HEK293T (cell line): ENCODE data around the gene CYP21A2.

Experiments used
- CTCF ChIA-PET: fragments of 350-600 bp; formaldehyde crosslinking; extraction: SDS; loops from one replicate; lab custom pipeline; 2021; ENCODE audit warnings: antibody characterized with exemption, inconsistent platforms; lab: Yijun Ruan, JAX
- POLR2A ChIA-PET: fragments of 350-600 bp; formaldehyde crosslinking; extraction: SDS; loops from one replicate; lab custom pipeline; 2020; ENCODE audit warnings: antibody characterized with exemption, inconsistent platforms; lab: Yijun Ruan, JAX
- DNase-seq: peaks from one replicate; pipeline ENCODE4 v3.0.0; 2012; ENCODE audit warnings: mixed read lengths; ENCODE audit errors: extremely low spot score
- ARNT ChIP-seq: fragments of 450-650 bp; IDR thresholded peaks from 2 replicates; pipeline ENCODE4 v1.6.1; 2017; ENCODE audit warnings: mild to moderate bottlenecking
- BHLHE40 ChIP-seq: fragments of 450-650 bp; IDR thresholded peaks from 2 replicates; pipeline ENCODE4 v1.6.1; 2016; ENCODE audit warnings: mild to moderate bottlenecking, moderate library complexity, borderline replicate concordance
- CTBP1 ChIP-seq: fragments of 450-650 bp; IDR thresholded peaks from 2 replicates; pipeline ENCODE4 v1.6.1; 2016; ENCODE audit warnings: borderline replicate concordance
- ELF4 ChIP-seq: fragments of 450-650 bp; IDR thresholded peaks from 2 replicates; pipeline ENCODE4 v1.6.1; 2017; ENCODE audit warnings: antibody characterized with exemption
- FOXA1 ChIP-seq: fragments of 450-650 bp; IDR thresholded peaks from 2 replicates; pipeline ENCODE4 v1.6.1; 2016; ENCODE audit warnings: mild to moderate bottlenecking
- FOXK2 ChIP-seq: fragments of 450-650 bp; IDR thresholded peaks from 2 replicates; pipeline ENCODE4 v1.6.1; 2016; ENCODE audit warnings: mild to moderate bottlenecking
- FOXM1 ChIP-seq: fragments of 450-650 bp; IDR thresholded peaks from 2 replicates; pipeline ENCODE4 v1.6.1; 2017; ENCODE audit warnings: mild to moderate bottlenecking, borderline replicate concordance
- HDGF ChIP-seq: fragments of 450-650 bp; IDR thresholded peaks from 2 replicates; pipeline ENCODE4 v1.6.1; 2017; ENCODE audit warnings: antibody characterized with exemption, borderline replicate concordance
- L3MBTL2 ChIP-seq: fragments of 450-650 bp; conservative IDR thresholded peaks from 2 replicates; pipeline ENCODE4 v1.6.1; 2016; ENCODE audit warnings: mild to moderate bottlenecking
- LEF1 ChIP-seq: fragments of 450-650 bp; IDR thresholded peaks from 2 replicates; pipeline ENCODE4 v1.6.1; 2017; ENCODE audit warnings: mild to moderate bottlenecking, borderline replicate concordance
- NFRKB ChIP-seq: fragments of 450-650 bp; IDR thresholded peaks from 2 replicates; pipeline ENCODE4 v1.6.1; 2016; ENCODE audit warnings: mild to moderate bottlenecking, moderate library complexity
- SP1 ChIP-seq: fragments of 450-650 bp; IDR thresholded peaks from 2 replicates; pipeline ENCODE4 v1.6.1; 2017
- SUZ12 ChIP-seq: fragments of 450-650 bp; IDR thresholded peaks from 2 replicates; pipeline ENCODE4 v1.6.1; 2016; ENCODE audit warnings: mild to moderate bottlenecking
- TARDBP ChIP-seq: fragments of 450-650 bp; IDR thresholded peaks from 2 replicates; pipeline ENCODE4 v1.6.1; 2016
- ZNF384 ChIP-seq: fragments of 450-650 bp; IDR thresholded peaks from 2 replicates; pipeline ENCODE4 v1.6.1; 2016
- TF ChIP-seq, protein P1 (sequence below): fragments of 450-650 bp; IDR thresholded peaks from 2 replicates; pipeline ENCODE4 v1.6.1; 2016

The CYP21A2 gene

DNA sequence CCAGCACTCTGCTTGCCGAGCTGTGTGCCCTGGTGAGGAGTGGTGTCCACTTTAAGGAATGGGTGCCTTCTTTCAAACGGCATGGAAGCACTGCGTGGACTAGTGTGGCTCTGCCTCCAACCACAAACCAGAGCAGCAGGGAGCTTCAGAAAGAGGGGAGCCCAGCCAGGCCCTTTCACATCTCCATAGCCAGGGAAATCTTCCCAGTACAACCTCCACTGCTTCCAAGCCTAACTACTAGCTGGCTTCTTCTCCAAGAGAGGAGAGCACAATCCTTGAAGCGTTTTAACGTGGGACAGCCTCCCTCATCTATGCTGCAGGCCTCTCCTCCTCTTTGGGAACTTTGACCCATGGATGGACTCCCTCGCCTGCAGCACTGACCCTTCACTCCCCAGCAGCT is 44.3 kb downstream of the CYP21A2 start:
- TF ChIP-seq FOXA1, result no peak
- TF ChIP-seq, protein P1, sequence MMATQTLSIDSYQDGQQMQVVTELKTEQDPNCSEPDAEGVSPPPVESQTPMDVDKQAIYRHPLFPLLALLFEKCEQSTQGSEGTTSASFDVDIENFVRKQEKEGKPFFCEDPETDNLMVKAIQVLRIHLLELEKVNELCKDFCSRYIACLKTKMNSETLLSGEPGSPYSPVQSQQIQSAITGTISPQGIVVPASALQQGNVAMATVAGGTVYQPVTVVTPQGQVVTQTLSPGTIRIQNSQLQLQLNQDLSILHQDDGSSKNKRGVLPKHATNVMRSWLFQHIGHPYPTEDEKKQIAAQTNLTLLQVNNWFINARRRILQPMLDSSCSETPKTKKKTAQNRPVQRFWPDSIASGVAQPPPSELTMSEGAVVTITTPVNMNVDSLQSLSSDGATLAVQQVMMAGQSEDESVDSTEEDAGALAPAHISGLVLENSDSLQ, result no peak
- TF ChIP-seq TARDBP, result no peak
- TF ChIP-seq FOXM1, result no peak
- TF ChIP-seq ARNT, result no peak
- TF ChIP-seq NFRKB, result no peak
- TF ChIP-seq HDGF, result no peak
- TF ChIP-seq SUZ12, result no peak
- TF ChIP-seq SP1, result no peak
- TF ChIP-seq LEF1, result no peak
- CTCF ChIA-PET, result no interaction called here
- no peak for DNase-seq
- POLR2A ChIA-PET, result no interaction called here

DNA sequence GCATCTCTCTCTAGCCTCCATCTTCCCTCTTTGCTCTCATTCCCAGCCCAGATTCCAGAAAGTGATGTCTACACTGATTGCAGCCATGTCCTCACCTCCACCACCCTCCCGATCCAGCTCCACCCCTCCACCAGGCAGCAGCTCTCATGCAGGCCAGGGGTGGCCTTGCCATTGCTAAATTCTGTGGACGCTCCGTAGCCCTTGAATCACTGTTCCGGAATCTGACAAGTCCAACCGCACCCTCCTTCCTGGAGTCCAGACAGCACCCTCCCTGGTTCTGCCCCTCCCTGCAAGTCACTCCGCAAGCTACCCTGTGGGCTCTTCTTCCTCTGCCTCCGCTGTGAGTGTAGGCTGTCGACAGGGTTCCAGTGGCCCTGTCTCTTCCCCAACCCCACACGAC is 44.7 kb downstream of the CYP21A2 start:
- ChIA-PET CTCF (no interaction called here), POLR2A (no interaction called here)
- TF ChIP-seq HDGF (no peak), BHLHE40 (no peak), ELF4 (no peak), NFRKB (no peak), FOXM1 (no peak), L3MBTL2 (no peak), FOXK2 (no peak), SUZ12 (no peak), LEF1 (no peak), FOXA1 (no peak), SP1 (no peak), ARNT (no peak), TARDBP (no peak), CTBP1 (no peak), ZNF384 (no peak)
- TF ChIP-seq, protein P1, result no peak
- DNase-seq, result no peak

DNA sequence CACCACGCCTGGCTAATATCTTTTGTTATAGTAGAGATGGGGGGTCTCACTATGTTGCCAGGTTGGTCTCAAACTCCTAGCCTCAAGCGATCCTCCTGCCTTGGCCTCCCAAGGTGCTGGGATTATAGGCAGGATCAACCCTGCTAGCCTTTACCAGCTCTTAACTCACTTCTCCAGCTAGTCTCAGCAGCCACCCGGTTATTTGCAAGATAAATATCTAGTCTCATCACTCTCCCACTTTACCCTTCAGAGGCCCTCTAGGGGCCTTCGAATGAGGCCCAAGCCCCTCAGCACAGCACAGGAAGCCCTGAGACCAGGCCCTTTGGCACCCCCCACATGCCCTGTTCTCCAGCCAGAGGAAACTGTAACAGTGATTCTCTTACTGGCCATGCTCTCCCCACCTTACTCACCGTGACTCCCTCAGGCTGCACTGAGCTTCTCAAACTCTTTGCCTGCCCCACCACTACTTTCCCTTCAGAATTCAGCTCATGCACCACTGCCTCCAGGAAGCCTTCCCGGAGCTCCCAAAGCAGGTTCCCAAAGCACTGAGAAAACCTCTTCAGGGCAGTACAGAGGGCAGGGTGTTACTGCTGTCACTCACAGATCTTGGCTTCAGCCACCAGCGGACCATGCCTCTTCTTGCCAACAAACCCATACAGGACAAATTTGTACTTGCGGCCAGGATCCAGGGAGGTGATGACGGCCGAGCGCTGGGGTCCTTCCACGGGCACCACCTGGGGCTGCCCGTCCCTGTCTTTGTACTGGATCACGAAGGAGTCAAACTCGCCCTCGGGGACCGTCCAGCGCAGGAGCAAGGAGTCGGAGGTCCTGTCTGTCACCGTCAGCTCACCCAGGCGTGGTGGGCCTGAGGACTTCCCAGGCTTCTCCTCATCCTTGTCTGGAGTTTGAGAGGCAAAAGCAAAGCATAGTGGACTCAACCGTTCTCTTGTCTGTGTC is 45.9 kb downstream of the CYP21A2 start:
- TF ChIP-seq FOXK2 (no peak), NFRKB (no peak), SP1 (no peak), ELF4 (no peak), SUZ12 (no peak), CTBP1 (no peak), ZNF384 (no peak), HDGF (no peak), LEF1 (no peak)
- no peak for DNase-seq
- ChIA-PET POLR2A (no interaction called here), CTCF (no interaction called here)

DNA sequence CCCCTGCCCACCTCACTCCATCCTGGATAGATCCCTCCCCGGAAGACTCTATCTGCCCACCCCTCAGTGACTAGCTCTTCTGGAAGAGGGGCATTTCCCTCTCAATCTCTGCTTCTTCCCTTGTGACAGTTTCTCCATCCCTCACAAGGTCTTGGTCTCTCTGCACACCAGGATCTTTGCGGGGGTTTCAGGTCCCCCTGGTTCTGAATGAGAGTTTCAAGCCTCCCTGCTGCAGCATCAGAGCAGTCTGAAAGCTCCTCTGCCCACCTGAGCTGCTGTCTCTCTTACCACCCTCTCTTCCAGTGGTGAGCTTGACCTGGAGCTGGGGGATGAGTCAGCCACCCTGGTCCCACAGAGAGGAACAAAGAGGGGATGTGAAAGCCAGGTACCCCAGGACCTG is 46.6 kb downstream of the CYP21A2 start:
- TF ChIP-seq ELF4 (no peak), NFRKB (no peak), SP1 (no peak)
- CTCF ChIA-PET, result no interaction called here
- POLR2A ChIA-PET, result no interaction called here
- DNase-seq, result no peak

- ChIA-PET CTCF (no interaction called here), POLR2A (no interaction called here)
- no peak for DNase-seq
- no peak for TF ChIP-seq FOXM1
- no peak for TF ChIP-seq FOXK2
- no peak for TF ChIP-seq L3MBTL2
- TF ChIP-seq TARDBP, result no peak
- TF ChIP-seq ZNF384, result no peak
- TF ChIP-seq ELF4, result no peak
- TF ChIP-seq LEF1, result no peak
- TF ChIP-seq NFRKB, result no peak
- no peak for TF ChIP-seq CTBP1
- no peak for TF ChIP-seq SP1
- TF ChIP-seq BHLHE40, result no peak
- no peak for TF ChIP-seq HDGF
- TF ChIP-seq, protein P1, result no peak
- no peak for TF ChIP-seq ARNT
- no peak for TF ChIP-seq FOXA1
Observed at GRCh38 chr6:32085759-32086459, 47.7 kb downstream of the CYP21A2 start.
